Stimulated activated CD8-positive, alpha-beta memory T cell treated with anti-CD3 and anti-CD28 coated beads, Interleukin-4, amount 100 ng/mL, for 4 hours (primary cell): ENCODE data around the gene CDCA3.
A peak's percentile ranks its signal among the peaks of the same experiment; 100 is the strongest.

Experiments used
- DNase-seq, 2 donors: peaks; one replicate each; pipeline ENCODE4 v3.0.0-alpha.2; 2020; ENCODE audit warnings: low read depth in 2 of 2, low spot score in 1 of 2

Gene CDCA3

DNA sequence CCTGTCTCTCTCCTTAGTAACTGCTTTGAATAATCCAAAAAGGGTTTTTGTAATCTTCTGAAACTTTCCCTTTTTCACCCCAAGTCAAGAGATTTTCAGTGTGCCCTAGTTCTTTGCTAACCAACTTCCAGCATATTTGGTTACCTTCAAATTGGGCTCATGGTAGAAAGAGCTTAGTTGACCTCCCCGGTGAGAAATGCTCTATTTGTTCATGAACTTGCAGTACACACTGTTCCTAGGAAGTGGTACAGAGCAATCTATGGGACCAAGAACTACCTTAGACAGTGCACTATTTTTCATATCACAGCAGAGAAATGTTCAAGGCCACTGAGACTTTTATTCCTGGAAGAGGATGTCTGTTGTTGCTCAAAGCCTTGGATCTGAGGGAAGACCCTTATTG, 2.5 kb upstream of the CDCA3 start:
- no peak for DNase-seq

DNA sequence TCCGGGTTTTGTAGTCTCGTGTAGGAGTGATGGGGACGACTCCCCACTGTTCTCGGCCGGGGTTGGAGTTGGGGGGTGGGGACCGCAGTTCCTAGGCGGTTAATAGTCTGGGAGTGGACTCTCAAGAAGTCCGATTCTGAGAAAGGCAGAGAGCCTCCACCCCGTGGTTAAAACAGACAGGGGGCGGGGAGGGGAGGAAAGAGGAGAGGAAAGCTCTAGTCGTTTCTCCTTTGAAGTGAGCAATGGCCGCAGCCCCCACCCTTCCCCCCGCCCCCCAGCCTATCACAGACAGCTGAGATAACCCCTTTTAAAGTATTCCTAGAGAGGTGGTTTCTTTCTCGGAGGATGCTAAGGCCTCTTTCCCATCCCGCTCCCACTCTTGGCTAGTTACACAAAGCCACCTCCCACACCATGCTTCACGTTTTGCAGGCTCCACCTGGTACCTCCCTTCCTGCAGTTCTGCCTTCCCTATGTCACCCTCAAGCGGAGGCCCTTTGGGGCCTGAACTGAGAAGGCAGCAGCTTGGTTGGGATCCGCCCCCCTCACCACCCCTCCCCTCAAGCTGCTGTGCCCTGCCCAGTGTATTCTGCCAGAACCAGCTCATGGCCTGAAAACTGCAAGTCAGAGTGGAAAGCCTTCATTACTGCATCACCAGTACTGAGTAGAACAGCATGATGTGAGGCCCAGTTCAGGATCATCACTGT, 1.7 kb upstream of the CDCA3 start:
- no peak for DNase-seq

DNA sequence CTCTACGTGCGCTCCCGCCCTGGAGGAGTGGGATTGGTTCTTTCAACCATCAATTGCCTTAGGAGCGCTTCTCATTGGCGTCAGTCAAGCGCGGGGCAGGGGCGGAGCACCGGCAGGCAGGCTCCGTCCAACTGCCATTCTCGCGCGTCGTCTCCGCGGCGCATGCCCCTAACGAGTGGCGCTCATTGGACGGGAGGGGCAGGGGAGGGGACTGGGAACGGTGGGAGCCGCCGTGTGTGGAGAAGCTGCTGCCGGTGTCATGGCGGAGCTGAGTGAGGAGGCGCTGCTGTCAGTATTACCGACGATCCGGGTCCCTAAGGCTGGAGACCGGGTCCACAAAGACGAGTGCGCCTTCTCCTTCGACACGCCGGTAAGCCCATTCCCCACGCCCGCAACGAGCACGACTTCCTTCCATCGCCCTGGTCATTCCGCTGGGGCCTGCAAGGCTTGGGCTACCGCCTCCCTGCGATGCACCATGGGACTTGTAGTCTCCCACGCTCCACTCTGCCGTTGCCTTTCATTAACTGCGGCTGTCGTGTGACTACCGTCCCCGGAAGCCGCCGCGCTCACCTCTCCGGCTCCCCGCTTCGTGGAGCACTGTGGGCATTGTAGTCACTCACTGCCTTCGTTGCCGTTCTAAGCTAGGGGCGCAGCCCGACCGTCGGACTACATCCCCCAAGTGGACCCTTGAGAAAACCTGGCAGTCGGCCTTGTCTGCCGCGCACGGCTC, 1.0 kb upstream of the CDCA3 start, which contains the start of gene USP5:
USP5 (plus strand) TSS at position 230 of the 730 bp plus-strand sequence; CDS start at position 260, 30 bp downstream.
- peak; percentile 92 to 98 for DNase-seq

DNA sequence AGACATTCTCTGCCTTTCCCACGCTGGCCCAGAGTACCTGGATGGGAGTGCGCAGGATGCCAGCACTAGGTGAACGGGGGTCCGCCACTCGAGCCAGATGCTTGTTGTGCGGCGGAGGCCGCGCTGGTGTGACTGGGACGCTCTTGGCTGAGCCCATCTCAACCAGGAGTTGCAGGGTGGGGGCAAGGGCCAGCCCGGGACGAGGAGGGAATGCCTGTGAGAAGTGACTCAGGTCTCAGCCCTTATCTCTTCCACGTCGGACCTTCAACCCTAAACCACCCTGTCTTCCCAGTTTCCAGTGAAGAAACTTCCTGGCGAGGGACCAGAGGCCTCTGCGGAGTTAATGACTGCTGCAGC, 312 bp downstream of the CDCA3 start:
- DNase-seq, result no peak

DNA sequence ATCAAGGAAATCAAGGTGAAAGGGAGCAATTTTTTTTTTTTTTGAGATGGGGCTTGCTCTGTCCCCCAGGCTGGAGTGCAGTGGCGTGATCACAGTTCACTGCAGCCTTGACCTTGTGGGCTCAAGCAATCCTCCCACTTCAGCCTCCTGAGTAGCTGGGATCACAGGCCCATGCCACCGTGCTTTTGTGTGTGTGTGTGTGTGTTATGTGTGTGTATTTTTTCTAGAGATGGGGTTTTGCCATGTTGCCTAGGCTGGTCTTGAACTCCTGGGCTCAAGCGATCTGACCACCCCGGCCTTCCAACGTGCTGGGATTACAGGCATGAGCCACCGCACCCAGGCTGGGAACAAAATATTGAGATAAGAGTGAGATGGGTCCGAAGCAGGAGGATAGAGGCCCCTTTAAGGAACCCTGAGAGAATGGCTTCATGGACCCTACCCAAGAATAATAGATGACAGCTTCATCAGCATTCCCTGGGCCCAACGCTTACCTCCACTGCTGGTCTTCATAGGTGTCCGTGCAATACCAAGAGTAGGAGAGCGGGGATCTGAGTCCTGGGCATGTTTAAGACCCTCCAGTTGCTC, 1.0 kb downstream of the CDCA3 start:
- no peak for DNase-seq

DNA sequence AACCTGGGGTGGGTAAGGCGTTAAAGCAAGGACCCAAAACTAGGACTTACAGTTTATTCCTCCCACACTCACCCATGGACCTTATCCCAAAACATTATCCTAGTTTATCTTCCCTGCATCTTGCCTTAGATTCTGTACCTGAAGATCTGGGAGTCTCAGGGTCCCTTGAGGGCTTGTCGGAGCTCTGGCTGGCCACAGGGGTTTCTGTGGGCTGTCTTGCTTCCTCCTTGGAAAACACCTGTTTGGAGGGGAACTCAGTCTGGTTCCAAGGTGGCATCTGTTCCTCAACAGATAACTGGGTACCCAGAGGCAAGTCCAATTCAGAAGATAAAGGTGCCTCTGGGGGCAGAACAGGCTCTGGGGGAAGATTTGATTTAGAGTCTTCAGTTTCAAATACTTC, 1.7 kb downstream of the CDCA3 start:
- no peak for DNase-seq

DNA sequence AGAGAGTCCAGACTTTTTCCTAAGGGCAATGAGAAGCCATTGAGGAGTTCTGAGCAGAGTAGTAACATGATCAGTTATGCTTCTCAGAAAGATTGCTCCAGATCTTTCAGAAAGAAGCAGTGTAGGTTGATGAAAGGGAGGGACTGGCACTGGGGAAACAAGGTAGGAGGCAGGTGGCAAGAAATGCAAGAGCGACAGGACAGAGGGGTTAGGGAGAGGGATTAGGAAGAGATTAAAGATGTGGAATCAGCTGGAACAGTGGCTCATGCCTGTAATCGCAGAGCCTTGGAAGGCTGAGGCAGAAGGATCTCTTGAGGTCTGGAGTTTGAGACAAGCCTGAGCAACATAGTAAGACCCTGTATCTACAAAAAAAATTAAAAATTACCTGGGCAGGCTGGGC, 3.4 kb downstream of the CDCA3 start:
- DNase-seq, result no peak

DNA sequence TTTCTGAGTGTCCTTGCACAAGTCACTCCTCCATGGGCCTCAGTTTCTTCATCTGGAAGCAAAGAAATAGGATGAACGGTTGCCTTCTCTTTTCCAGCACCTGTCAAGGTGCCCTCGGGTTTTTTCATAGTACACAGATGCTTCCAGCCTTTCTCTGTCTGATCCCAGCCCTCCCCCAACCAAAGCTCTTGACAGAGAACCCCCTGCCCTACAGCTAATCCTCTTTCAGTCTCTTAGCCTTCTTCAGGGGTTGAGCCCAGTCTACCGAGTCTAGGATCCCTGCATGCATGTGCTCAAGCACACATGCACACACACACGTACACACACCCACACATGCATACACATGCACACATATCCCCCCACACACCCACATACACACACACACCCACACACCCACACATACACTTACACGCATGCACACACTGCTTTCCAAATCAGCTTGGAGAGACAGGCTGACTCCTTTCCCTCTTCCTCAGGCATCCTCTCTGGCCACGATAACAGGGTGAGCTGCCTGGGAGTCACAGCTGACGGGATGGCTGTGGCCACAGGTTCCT, 4.7 kb downstream of the CDCA3 start:
- no peak for DNase-seq

DNA sequence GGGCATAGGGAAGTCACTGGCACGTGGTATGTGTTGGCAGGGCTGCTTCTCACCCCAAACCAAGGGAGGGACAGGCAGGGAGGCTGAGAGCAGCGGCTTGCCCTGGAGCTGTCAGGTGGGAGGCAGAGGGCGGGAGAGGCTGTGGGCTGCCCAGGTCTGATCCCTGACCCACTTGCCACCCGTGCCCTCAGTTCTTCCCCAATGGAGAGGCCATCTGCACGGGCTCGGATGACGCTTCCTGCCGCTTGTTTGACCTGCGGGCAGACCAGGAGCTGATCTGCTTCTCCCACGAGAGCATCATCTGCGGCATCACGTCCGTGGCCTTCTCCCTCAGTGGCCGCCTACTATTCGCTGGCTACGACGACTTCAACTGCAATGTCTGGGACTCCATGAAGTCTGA, 5.7 kb downstream of the CDCA3 start:
- no peak for DNase-seq

DNA sequence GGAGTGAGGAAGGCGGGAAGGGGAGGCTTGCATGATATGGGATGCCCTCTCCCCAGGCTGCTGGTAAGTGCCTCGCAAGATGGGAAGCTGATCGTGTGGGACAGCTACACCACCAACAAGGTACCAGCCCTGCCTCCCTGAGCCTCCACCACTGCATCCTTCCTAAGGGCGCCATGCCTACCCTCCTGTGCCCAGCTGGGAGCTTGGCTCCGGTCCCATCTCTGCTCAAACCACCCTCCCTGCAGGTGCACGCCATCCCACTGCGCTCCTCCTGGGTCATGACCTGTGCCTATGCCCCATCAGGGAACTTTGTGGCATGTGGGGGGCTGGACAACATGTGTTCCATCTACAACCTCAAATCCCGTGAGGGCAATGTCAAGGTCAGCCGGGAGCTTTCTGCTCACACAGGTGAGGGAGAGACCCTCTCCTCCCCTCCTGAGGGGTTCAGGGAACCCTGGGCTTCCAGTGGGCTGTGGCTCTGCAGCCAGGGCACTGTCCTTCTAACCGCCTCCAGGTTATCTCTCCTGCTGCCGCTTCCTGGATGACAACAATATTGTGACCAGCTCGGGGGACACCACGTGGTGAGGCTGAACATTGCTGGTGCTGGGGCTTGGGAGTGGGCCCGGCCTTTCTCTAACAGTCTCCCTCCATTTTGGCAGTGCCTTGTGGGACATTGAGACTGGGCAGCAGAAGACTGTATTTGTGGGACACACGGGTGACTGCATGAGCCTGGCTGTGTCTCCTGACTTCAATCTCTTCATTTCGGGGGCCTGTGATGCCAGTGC, 7.8 kb downstream of the CDCA3 start:
- no peak for DNase-seq

DNA sequence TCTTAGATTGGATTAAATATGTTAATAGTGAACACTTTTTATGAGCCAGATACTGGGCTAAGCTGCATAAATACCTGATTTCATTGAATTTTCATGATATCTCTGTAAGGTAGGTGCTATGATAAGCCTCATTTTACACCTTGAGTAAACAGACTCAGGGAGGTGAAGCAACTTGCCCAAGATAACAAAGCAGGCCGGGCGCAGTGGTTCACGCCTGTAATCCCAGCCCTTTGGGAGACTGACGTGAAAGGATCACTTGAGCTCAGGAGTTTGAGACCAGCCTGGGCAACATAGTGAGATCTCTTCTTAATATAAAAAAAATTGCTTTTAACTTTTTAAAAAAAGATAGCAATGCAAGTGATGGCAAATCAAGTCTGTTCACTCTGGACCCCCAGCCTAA, 9.0 kb downstream of the CDCA3 start:
- no peak for DNase-seq

DNA sequence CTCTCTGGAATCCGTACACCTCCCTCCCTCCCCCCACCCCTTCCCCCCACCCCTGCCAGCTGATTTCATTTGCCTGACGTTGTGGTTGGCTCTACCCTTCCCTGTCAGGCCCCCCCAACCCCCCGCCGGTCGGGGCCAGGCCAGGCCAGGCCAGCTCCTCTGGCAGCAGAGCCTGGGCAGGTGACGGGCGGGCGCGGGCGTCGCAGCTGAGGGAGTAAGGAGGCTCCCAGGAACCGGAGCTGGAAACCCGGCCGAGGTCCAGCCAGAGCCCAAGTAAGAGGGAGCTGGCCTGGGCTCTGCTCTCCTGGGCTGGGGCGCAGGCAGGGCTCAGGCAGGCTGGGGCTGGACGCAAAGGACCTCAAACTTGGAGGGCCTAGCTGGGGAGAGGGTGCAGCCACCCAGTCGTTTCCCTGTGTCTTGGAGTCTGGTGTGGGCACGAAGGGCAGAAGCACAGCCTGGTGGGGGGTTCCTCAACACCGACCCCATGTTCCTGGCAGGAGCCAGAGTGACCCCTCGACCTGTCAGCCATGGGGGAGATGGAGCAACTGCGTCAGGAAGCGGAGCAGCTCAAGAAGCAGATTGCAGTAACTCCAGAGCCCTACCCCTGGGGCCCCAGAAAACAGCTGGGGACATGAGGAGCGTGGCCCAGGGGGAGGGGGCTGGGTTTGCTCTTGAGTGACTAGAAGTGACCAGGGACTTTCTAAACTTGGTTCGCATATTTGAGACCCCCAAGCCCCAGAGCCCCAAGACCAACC, 10.1 kb downstream of the CDCA3 start, which contains the start of gene GNB3:
GNB3 (plus strand) TSS at position 165 of the 755 bp plus-strand sequence; CDS start at position 528, 363 bp downstream.
- no peak for DNase-seq

DNA sequence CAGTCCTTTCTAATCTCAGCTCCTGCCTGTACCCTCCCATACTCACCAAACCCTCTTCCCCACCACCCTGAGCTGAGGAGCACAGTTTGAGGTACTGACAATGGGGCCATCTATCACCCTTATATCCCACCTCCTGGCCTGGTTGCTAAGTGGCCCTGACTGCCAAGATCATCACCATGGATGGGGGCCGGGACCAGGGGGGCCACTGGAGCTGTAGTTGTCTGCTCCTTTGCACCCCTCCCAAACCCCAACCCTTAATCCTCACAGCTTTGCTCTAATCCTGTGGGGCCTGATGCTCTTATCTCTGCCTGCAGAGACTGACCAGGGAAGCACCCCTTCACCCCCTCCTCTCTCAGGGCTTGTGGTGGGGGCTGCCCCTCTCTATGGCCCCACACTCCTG, 10.8 kb downstream of the CDCA3 start:
- DNase-seq, result no peak

DNA sequence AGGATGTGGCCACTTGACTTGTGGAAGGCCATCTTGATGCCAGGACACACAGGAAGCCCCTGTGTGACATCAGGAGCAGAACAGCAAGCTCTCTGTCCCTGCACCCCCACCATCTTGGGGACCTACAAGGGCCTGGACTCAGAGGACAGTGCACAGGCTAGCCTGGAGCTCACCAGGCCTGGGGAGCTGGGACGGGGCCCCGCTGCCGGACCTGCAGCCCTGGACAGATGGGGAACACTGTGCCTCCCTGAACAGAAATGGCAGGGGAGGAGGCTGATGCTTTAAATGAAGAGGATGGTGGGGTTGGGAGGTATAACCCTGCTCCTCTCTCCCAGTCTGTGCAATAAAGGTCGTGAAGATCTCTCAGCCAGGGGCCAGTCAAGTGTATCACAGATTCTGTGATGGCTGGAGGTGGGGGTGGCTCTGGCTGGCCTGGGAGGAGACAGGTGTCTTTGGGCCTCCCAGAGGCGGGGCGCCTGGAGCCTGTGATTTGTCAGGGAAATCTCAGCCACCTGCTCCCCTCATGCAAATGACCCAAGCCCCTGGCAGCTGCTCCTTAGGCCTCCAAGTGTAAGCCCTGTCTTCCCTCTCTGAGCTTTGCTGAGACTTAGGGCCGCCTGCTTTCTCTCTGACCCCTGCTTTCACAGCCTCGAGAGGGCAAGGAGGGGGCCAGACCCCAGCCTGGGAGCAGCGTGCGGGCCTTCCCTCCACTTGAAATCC, 11.4 kb downstream of the CDCA3 start:
- DNase-seq, result no peak

DNA sequence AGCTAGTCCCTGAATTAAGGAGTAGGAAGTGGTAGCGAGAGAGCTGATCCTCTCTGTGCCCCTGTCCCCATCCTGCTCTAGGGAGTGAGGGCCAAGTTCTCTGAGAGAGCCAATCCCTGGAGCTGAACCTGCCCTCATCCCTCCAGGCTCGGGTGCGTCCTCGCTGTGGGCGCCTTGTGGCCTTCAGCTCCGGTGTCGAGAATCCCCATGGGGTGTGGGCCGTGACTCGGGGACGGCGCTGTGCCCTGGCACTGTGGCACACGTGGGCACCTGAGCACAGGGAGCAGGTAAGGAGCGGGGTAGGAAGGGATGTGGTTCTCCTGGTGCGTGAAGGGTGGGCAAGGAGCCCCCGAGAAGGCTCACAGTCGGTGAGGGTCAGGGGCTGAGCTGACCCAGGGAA, 12.2 kb downstream of the CDCA3 start:
- DNase-seq, result no peak

DNA sequence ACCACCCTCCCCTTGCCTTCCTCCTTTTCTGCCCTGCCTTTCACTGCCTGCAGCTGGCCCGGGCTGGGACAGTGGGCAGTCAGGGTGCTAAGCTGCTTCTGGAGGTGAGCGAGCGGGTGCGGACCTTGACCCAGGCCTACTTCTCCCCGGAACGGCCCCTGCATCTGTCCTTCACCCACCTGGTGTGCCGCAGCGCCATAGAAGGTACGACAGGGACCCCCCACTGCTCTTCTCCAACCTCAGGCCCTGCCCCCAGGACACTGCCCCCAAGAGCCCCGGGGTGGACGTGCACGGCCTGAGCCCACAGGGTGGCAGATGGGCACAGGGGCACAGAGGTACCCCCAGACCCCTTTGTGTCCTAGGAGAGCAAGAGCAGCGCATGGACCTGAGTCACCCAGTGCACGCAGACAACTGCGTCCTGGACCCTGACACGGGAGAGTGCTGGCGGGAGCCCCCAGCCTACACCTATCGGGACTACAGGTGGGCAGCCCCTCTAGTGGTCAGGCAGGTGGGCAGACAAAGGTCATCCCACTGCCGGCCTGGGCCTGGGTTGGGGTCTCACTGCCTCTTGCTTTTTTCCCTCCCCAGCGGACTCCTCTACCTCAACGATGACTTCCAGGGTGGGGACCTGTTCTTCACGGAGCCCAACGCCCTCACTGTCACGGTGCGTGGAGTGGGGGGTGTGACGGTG, 13.6 kb downstream of the CDCA3 start:
- no peak for DNase-seq

DNA sequence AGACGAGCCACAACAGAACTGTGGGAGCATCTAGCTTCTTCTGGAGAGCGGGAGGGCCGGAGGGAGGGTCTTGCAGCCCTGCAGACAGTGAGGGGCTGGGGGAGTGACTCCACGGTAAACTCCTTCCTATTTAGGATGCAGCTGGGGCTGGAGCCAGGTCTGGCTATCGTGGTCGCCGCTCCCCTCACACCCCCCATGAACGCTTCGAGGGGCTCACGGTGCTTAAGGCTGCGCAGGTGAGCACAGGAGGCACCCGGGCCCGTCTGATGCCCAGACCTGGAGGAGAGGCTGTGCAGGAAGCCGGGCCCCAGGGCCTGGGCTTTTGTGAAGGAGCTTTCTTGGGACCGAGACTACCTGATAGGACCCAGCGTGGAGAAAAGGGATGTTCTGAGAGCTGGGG, 14.2 kb downstream of the CDCA3 start:
- no peak for DNase-seq

DNA sequence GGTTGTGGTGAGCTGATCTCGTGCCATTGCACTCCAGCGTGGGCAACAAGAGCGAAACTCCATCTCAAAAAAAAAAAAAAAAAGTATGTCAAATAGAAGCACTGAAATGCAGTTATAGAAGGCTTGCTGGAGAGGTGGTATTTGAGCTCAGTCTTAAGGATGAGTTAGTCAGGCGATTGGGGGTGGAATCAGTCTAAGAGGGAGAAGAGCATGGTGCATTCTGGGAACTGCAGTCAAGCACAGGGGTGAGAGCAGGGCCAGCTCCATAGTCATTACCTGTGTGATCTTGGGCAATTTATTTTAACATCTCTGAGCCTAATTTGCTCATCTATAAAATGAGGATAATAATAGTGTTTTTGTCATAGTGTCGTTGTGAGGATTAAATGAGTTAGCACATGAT, 16.2 kb downstream of the CDCA3 start:
- no peak for DNase-seq

DNA sequence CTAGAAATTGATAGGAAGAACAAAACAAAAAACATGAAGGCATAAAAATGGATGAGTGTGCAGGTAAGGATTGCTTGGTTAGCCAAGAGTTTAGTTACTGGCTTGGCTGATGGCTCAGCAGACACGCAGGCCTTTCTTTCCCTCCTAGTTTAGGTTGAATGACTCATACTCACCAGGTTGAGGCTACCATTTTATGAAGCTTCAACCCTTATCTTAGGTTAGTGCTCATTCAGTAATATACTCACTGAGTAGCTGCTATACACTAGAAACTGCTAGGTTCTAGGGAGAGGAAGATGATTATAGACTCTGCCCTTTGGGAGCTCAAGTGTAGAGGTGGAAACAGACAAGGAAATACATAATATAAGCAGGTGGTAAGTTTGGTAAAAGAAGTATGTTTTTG, 16.8 kb downstream of the CDCA3 start:
- DNase-seq, result no peak
